ENCODE measurements around the gene TMEM94.

GRCh38 chr17:75489511-75489955, 33.1 kb downstream of the TMEM94 start:
- no peak for TF ChIP-seq CTCF (IDR thresholded peaks at IDR 0.05)
- TF ChIP-seq POLR2A (IDR thresholded peaks at IDR 0.05): no peak
- no peak for TF ChIP-seq POLR2AphosphoS5 (IDR thresholded peaks at IDR 0.05)
